GM23338 (cell line): Measurements from ENCODE around the gene LARGE1.

Experiments used
- CREB1 ChIP-seq: fragments of 250-450 bp; sonication (Bioruptor Pico); IDR thresholded peaks from 2 replicates; pipeline ENCODE4 v1.5.0; 2020; ENCODE audit warnings: low read depth, mild to moderate bottlenecking, moderate library complexity
- CTCF ChIP-seq, 2 experiments: fragments of 200-600 bp in 1 of 2; sonication (generic) in 1 of 2; conservative IDR thresholded peaks; 2 replicates each; pipeline versions ENCODE4 v1.5.1 to v1.6.1; 2016 to 2017; ENCODE audit warnings: antibody characterized with exemption in 2 of 2, low read depth in 2 of 2, mild to moderate bottlenecking in 2 of 2, moderate library complexity in 1 of 2
- POLR2AphosphoS5 ChIP-seq: IDR thresholded peaks from 2 replicates; pipeline ENCODE4 v1.6.1; 2016; ENCODE audit warnings: antibody characterized with exemption, low read depth
- REST ChIP-seq: IDR thresholded peaks from one replicate; pipeline ENCODE4 v1.6.1; 2018; ENCODE audit warnings: antibody characterized with exemption; ENCODE audit not compliant: unreplicated experiment
- ZNF331 ChIP-seq: fragments of 250-450 bp; sonication (Bioruptor Pico); IDR thresholded peaks from 2 replicates; pipeline ENCODE4 v1.5.0; 2020; ENCODE audit warnings: low read depth, mild to moderate bottlenecking, moderate library complexity

- TF ChIP-seq CTCF (conservative IDR thresholded peaks at IDR 0.05; ENCODE audit: low read depth in 2 of 2) = no peak
- TF ChIP-seq CREB1 (CRISPR knock-in tag) = no peak
- no peak for TF ChIP-seq ZNF331 (CRISPR knock-in tag)
- no peak for TF ChIP-seq REST
- no peak for TF ChIP-seq POLR2AphosphoS5
These were observed 530.3 kb downstream of the LARGE1 start for GRCh38 chr22:33389936-33390335.
